ENCODE measurements around the gene SKI.

The SKI gene

DNA sequence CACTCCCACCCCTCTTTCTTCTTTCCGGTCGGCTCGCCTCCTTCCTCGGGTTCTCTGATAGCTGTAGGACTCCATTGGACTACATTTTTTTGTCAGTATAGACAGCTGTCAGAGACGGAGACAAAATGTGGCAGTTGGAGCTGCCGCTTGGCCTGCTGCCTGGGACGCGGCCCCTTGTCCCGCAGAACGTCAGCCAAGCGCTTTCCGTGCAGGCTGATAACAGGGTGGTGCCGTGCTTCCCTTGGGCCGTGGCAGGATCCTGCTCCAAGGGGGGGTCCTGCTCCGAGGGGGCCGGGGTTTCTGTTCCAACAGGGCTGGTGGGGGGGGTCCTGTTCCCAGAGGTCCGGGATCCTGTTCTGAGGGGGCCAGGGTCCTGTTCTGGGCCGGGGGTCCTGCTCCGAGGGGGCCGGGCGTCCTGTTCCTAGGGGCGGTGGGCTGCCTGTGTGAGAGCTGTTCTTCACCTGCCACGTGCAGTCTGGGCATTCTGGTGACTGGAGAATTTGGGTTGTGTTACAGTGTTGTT, 4.9 kb downstream of the SKI start:
- no peaks in the 10 kb centered on the region for H3K9me2 ChIP-seq (replicated peaks; ENCODE audit: insufficient read depth, low read length)
- H2AFZ ChIP-seq (ENCODE audit: low read length), result no peak overlapping the region
- peaks cover 86% of the 10 kb centered on the region for H3K79me2 ChIP-seq (ENCODE audit: low read length)
- peaks cover 14% of the 10 kb centered on the region; the same call in 1 of the 2 replicates for H3K4me1 ChIP-seq (ENCODE audit: low read length)
- no peaks in the 10 kb centered on the region for H3F3A ChIP-seq (ENCODE audit: insufficient read depth, low read length)
- H3K9me3 ChIP-seq (replicated peaks; ENCODE audit: insufficient read depth, low read length), result no peaks in the 10 kb centered on the region
- DNase-seq, result no peak
- TF ChIP-seq EZH2 (optimal IDR thresholded peaks at IDR 0.05; ENCODE audit: low read depth, low read length), result no peak
- no peak for TF ChIP-seq EZH2phosphoT487 (IDR thresholded peaks at IDR 0.05; ENCODE audit: low read length)
- TF ChIP-seq, protein P1, sequence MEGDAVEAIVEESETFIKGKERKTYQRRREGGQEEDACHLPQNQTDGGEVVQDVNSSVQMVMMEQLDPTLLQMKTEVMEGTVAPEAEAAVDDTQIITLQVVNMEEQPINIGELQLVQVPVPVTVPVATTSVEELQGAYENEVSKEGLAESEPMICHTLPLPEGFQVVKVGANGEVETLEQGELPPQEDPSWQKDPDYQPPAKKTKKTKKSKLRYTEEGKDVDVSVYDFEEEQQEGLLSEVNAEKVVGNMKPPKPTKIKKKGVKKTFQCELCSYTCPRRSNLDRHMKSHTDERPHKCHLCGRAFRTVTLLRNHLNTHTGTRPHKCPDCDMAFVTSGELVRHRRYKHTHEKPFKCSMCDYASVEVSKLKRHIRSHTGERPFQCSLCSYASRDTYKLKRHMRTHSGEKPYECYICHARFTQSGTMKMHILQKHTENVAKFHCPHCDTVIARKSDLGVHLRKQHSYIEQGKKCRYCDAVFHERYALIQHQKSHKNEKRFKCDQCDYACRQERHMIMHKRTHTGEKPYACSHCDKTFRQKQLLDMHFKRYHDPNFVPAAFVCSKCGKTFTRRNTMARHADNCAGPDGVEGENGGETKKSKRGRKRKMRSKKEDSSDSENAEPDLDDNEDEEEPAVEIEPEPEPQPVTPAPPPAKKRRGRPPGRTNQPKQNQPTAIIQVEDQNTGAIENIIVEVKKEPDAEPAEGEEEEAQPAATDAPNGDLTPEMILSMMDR (IDR thresholded peaks at IDR 0.05; ENCODE audit: low read length), result no peak
- H4K20me1 ChIP-seq (ENCODE audit: insufficient read depth, low read length), result no peaks in the 10 kb centered on the region
- H3K36me3 ChIP-seq (replicated peaks; ENCODE audit: insufficient read depth, low read length), result no peaks in the 10 kb centered on the region
- no peak overlapping the region for H3K4me3 ChIP-seq (ENCODE audit: low read length)
- H3K4me2 ChIP-seq (ENCODE audit: low read depth, low read length), result no peak overlapping the region
- H3K27ac ChIP-seq (ENCODE audit: low read length), result no peak overlapping the region
- H3K9ac ChIP-seq (ENCODE audit: low read length), result no peak overlapping the region
- no peaks in the 10 kb centered on the region for H3K27me3 ChIP-seq (replicated peaks; ENCODE audit: insufficient read depth, low read length)

DNA sequence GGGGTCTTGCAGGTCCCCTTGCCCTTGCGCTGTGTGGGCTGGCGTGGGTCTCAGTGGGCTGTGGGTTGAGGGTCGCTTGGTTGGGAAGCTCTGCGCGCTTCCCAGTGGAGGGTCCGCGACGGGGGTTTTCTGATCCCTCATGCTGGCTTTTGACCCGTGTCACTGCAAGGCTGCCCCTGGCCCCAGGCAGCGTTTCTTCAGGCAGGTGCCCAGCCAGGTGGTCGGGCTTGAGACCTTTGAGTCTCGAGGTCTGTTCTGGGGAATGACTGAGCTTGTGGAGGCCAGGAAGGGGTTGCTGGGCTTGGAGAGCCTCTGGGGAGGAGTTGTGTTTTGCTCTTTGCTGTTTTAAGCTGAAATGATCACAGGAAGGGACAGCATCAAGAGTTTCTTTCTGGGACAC, 5.3 kb downstream of the SKI start:
- no peak overlapping the region for H3K27ac ChIP-seq (ENCODE audit: low read length)
- no peak overlapping the region for H3K4me2 ChIP-seq (ENCODE audit: low read depth, low read length)

DNA sequence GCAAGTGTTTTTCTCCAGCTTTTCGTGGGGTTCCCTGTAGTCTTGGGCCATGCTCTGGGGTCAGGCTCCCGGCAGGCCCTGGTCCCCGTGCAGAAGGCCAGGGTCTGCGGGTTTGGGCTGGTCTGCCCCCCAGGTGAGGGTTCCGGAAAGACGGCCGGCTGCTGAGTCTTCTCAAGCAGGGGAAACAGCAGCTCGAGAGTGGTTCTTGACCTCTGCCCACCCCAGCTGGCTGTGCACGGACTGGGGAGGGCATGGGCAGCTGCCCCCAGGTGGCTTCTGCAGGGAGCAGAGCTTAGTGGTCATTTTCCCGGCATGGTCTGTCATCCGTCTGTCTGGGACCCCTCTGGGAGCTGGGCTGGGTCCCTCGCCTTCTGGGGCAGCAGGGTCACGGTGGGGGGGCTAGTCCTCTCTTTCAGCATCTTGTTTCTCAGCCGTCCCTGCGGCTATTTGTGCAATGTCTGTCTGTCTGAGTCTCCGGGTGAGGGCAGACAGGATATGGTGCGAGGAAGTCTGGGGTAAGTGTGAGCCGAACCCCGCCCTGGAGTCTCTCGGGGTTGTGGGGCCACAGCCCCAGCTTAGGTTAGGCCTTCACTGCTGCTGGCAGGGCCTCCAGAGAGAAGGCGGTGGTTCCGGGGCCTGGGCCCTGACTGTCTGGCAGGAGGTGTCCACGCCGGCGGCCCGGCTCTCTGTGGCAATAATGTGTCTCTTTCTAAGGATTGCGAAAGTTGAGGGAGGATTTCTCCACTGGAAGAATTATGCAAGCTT, 6.1 kb downstream of the SKI start:
- Histone ChIP-seq H3K4me1 (ENCODE audit: low read length) (peaks cover 12% of the 10 kb centered on the region; the same call in 1 of the 2 replicates), H3K4me3 (ENCODE audit: low read length) (no peak overlapping the region), H3K79me2 (ENCODE audit: low read length) (peaks cover 95% of the 10 kb centered on the region), H2AFZ (ENCODE audit: low read length) (no peak overlapping the region), H3K9me2 (replicated peaks; ENCODE audit: insufficient read depth, low read length) (no peaks in the 10 kb centered on the region), H3K9ac (ENCODE audit: low read length) (no peak overlapping the region), H3K36me3 (replicated peaks; ENCODE audit: insufficient read depth, low read length) (no peaks in the 10 kb centered on the region), H3F3A (ENCODE audit: insufficient read depth, low read length) (no peaks in the 10 kb centered on the region), H3K27ac (ENCODE audit: low read length) (no peak overlapping the region), H4K20me1 (ENCODE audit: insufficient read depth, low read length) (no peaks in the 10 kb centered on the region), H3K4me2 (ENCODE audit: low read depth, low read length) (no peak overlapping the region), H3K27me3 (replicated peaks; ENCODE audit: insufficient read depth, low read length) (no peaks in the 10 kb centered on the region), H3K9me3 (replicated peaks; ENCODE audit: insufficient read depth, low read length) (no peaks in the 10 kb centered on the region)
- TF ChIP-seq EZH2phosphoT487 (IDR thresholded peaks at IDR 0.05; ENCODE audit: low read length) (no peak), EZH2 (optimal IDR thresholded peaks at IDR 0.05; ENCODE audit: low read depth, low read length) (no peak)
- TF ChIP-seq, protein P1 (IDR thresholded peaks at IDR 0.05; ENCODE audit: low read length), result no peak
- DNase-seq, result no peak

More for the DNA sequence above, 5.3 kb downstream of the SKI start:
- H4K20me1 ChIP-seq (ENCODE audit: insufficient read depth, low read length), result no peaks in the 10 kb centered on the region
- H3K9ac ChIP-seq (ENCODE audit: low read length), result no peak overlapping the region
- H2AFZ ChIP-seq (ENCODE audit: low read length), result no peak overlapping the region
- H3K4me3 ChIP-seq (ENCODE audit: low read length), result no peak overlapping the region
- TF ChIP-seq EZH2phosphoT487 (IDR thresholded peaks at IDR 0.05; ENCODE audit: low read length), result no peak
- no peak for TF ChIP-seq EZH2 (optimal IDR thresholded peaks at IDR 0.05; ENCODE audit: low read depth, low read length)
- TF ChIP-seq, protein P1 (IDR thresholded peaks at IDR 0.05; ENCODE audit: low read length), result no peak
- peaks cover 14% of the 10 kb centered on the region; the same call in 1 of the 2 replicates for H3K4me1 ChIP-seq (ENCODE audit: low read length)
- no peaks in the 10 kb centered on the region for H3K27me3 ChIP-seq (replicated peaks; ENCODE audit: insufficient read depth, low read length)
- no peaks in the 10 kb centered on the region for H3K9me3 ChIP-seq (replicated peaks; ENCODE audit: insufficient read depth, low read length)
- no peaks in the 10 kb centered on the region for H3K9me2 ChIP-seq (replicated peaks; ENCODE audit: insufficient read depth, low read length)
- H3K36me3 ChIP-seq (replicated peaks; ENCODE audit: insufficient read depth, low read length), result no peaks in the 10 kb centered on the region
- DNase-seq, result no peak
- peaks cover 91% of the 10 kb centered on the region for H3K79me2 ChIP-seq (ENCODE audit: low read length)
- H3F3A ChIP-seq (ENCODE audit: insufficient read depth, low read length), result no peaks in the 10 kb centered on the region

Measured in MM.1S (cell line).